Lower leg skin (tissue), 3 donors: Measurements from ENCODE around the gene ATP9A.

Experiments used
- CTCF ChIP-seq, 3 donors: fragments of 450-650 bp; IDR thresholded peaks; one replicate each; pipeline ENCODE4 v1.5.1; 2016; ENCODE audit warnings: antibody characterized with exemption in 3 of 3, mild to moderate bottlenecking in 3 of 3, moderate library complexity in 2 of 3
- POLR2A ChIP-seq, 2 donors: fragments of 450-650 bp; IDR thresholded peaks; one replicate each; pipeline ENCODE4 v1.6.1; 2016 to 2017; ENCODE audit warnings: antibody characterized with exemption in 2 of 2, mild to moderate bottlenecking in 1 of 2, moderate library complexity in 1 of 2

GRCh38 chr20:51738877-51739447 lies 29.2 kb downstream of the ATP9A start:
- TF ChIP-seq CTCF (IDR thresholded peaks at IDR 0.05) (no peak), POLR2A (IDR thresholded peaks at IDR 0.05) (no peak)
